GM12872 (cell line): ENCODE measurements around the gene MTERF4.

Experiments used
- TF ChIP-seq, protein P1 (sequence below): IDR thresholded peaks from 3 replicates; pipeline ENCODE4 v1.5.1; 2011; ENCODE audit warnings: low read depth, mild to moderate bottlenecking, low read length, moderate library complexity; ENCODE audit not compliant: insufficient read depth

The MTERF4 gene

DNA sequence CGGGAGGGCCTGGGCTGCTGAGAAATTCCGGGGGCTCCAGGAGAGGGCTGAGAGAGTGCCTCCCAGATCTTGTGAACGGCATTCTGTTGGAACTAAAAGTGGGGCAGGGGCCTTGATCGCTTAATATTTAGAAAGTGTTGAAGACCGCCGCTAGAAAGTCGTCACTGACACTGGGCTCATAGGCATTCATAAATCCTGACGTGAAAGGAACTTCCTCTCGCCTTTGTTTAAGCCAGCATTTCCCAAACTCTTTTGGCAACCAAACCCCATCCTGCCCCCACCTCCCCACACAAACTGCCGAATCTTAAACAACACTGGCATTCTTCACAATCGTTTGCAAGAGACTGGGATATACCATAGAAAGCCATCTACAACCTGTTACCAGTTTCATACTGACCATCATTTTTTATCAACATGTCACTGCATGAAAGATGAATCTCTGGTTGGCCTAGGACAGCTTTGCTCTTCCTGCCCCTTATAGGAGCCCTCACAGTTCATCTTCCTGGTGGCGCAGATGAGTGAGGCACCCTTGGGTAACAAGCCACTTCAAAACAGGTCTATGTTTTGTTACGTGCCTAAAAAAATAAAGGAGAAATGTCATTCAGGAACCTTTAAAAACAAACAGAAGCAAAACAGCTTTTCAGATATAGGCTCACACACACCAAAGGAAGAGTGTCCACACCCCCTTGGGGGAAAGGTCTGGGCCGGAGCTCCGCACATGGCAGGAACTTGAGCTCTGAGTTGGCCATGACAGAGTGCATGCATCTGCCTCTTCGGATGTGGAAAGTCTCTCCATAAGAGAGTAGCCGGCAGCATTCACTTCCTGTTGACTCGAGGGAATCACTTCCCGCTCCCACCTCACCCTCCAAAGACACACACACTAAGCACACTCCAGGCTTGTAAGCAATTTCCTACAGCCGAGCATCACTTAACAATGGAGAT is 13.0 kb downstream of the MTERF4 start:
- TF ChIP-seq, protein P1, sequence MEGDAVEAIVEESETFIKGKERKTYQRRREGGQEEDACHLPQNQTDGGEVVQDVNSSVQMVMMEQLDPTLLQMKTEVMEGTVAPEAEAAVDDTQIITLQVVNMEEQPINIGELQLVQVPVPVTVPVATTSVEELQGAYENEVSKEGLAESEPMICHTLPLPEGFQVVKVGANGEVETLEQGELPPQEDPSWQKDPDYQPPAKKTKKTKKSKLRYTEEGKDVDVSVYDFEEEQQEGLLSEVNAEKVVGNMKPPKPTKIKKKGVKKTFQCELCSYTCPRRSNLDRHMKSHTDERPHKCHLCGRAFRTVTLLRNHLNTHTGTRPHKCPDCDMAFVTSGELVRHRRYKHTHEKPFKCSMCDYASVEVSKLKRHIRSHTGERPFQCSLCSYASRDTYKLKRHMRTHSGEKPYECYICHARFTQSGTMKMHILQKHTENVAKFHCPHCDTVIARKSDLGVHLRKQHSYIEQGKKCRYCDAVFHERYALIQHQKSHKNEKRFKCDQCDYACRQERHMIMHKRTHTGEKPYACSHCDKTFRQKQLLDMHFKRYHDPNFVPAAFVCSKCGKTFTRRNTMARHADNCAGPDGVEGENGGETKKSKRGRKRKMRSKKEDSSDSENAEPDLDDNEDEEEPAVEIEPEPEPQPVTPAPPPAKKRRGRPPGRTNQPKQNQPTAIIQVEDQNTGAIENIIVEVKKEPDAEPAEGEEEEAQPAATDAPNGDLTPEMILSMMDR, result no peak

DNA sequence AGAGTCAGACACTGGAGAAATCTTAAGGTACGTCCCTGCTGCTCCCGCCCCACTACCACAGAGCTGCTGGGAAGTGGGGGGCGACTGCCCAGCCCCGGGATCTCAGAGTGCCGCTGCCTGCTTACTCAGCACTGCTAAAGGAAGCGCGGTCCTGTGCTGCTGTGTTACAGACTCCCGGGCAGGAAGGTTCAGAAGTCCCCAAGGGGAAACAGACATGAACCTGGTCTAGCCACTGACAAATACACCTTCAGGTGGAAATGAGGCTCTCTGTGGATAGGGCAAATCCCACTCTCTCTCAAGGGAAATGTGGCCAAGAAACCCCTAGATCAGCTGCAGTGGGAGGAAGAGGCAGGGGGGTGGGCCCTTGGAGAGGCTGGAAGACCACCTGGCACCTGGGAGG is 13.7 kb downstream of the MTERF4 start:
- TF ChIP-seq, protein P1, result no peak

DNA sequence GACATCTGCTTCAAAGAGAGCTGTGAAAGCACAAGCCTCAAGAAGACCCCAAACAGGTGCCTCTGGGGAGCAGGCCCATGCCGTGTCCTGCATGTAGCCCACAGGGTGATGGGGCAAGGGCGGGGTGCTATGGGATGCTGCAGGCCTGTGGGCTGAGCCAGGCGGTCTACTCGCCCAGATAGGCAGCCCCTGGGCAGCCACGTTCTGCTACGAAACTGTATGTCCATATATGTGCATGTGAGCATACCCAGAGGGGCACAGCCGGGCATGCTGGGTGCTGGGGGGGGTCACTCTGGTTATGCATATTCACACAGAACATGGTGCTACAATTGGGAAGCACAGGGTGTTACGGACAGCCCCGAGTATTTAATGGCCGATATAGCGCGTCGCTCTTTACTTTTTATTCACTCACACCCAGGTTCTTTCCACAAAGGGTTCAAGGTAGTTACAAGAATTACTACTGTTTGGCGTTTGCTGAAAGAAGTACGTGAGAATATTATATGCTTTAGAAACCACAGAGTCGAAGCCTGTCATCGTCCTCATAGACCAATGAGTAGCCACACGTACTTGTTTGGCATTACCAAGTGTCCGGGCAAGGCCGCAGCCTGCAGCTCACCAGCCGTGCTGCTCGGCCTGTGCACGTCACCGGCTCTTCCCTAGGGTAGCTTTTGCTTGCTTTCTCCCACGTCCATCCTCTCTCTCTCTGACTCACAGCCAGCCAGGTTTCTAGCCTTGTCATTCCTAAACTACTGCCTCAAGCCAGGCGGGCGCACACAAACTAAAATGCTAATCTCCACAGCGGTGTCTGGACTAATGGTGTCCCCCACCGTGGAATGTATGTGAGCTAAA is 14.4 kb downstream of the MTERF4 start:
- TF ChIP-seq, protein P1, result no peak

DNA sequence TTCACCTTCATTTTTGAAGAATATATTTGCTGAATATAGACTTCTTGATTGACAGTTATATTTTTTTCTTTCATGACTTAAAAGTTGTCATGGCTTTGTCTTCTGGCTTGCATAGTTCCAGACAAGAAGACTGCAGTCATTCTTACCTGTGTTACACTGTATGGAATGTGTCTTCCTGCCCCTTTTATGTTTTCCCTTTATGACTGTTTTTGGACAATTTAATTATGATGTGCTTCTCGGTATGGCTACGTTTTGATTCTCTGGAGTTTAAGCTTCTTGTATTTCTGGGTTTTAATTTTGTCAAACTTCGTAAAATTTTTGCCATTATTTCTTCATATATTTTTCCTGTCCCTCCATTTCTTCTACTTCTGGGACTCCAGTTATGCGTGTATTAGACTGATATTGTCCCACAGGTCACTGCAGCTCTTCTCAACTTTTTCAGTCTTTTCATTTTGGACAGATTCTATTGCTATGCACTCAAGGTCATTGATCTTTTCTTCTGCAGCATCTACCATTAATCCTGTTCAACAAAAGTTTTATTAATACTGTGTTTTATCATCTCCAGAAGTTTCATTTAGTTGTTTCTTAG is 17.1 kb downstream of the MTERF4 start:
- TF ChIP-seq, protein P1, result no peak

DNA sequence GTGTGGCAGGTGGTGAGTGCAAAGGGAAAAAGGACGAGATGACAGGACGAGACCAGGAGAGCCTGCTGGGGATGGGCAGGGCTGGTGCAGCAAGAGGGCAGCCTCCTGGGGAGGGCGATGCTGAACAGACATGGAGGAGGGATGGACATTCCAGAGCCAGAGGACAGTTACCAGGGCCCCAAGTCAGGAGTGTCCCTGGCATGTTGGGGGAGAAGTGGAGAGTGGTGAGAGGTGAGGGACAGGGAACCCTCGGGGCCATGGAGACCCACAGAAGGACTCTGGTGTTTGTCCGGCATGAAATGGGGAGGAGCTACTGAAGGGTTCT is 19.0 kb downstream of the MTERF4 start:
- TF ChIP-seq, protein P1, result no peak

DNA sequence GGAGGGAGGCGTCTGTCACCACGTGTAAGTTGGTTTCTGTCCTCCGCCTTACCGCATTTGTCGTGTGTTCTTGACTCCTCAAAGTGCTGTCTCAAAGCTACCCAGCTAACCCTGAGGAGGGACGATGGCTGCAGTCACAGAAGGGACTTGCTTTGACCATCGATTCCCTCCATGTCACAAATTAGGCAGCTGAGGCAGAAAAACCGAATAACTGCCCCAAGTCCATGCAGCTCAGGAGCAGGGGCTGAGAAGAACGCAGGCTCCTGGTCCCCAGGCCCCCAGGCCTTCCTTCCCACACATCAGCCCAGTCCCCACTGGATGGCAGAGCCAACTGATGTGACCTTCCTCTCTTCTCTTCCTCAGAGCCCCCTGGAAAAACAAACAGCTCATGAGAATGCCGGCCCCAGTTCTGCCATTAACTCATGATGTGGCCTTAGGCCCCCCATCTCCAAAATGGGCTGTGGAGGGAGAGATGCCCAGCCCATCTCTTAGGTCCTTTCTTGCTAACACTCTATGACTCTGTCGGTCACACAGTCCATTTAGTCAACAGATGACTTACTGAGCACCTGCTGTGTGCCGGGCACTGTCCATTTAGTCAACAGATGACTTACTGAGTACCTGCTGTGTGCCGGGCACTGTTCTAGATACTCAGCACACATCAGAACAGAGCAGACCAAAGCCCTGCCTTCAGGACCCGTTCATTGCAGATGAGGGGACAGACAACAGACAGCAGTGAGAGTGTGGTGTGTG is 19.6 kb downstream of the MTERF4 start:
- TF ChIP-seq, protein P1, result no peak
